ENCODE data around the gene ZNF440. TPM values are rescaled to one million over a fixed set of nuclear protein-coding genes. Genes with fewer than 3 reads are reported as not detected.

ZNF440 gene
- total and polyA plus RNA-seq, 10 of the 15 experiments (the other 5 are each of a cell fraction or from before 2014, with no cell fraction given): 1.3 to 8.9 (median 3.8) TPM

- no peak for TF ChIP-seq PRDM15 (CRISPR knock-in tag; IDR thresholded peaks at IDR 0.05)
- no peak for TF ChIP-seq NR2C2 (IDR thresholded peaks at IDR 0.05; ENCODE audit: borderline replicate concordance, control insufficient read depth, insufficient read length, low read depth)
- TF ChIP-seq PKNOX1 (IDR thresholded peaks at IDR 0.05): no peak
These were observed 18.3 kb downstream of the ZNF440 start (continued) for GRCh38 chr19:11832253-11832912.

- no peak overlapping the region for H3K4me3 ChIP-seq
- no peak overlapping the region for H3K9ac ChIP-seq (ENCODE audit: control insufficient read depth, insufficient read depth, low read length)
- H3K27ac ChIP-seq (ENCODE audit: control insufficient read depth, insufficient read depth): no peak overlapping the region
- peaks cover 1 to 16% of the 10 kb centered on the region in 2 experiments; a peak in 1 of 4 replicates for H3K36me3 ChIP-seq (ENCODE audit: control insufficient read depth in 2 of 2, insufficient read depth in 2 of 2, low read length in 1 of 2)
- ChIA-PET CTCF (no interaction called here), POLR2A (no interaction called here), RAD21 (ENCODE audit: unreplicated experiment) (no interaction called here), SMC1A (ENCODE audit: uncharacterized antibody, unreplicated experiment) (no interaction called here)
- intact Hi-C loops (cut with micrococcal nuclease; ENCODE audit: unreplicated experiment): no loop called here
- ATAC-seq (no peak), FAIRE-seq (no peak), DNase-seq (ENCODE audit: low read depth, low spot score) (no peak)
- no peaks in the 10 kb centered on the region for H4K20me1 ChIP-seq (ENCODE audit: control insufficient read depth, insufficient read depth)
- BruUV-seq (replicated peaks): no TSS peak
- WGBS (ENCODE audit: insufficient coverage, insufficient replicate concordance, low lambda C conversion rate, missing lambda C conversion rate): 93% methylated on average over 2 of the region's 2 CpGs
- H3K79me2 ChIP-seq (ENCODE audit: control insufficient read depth, insufficient read depth, low read length): no peaks in the 10 kb centered on the region
- H3K4me2 ChIP-seq (ENCODE audit: control insufficient read depth, insufficient read depth): no peak overlapping the region
- in situ Hi-C loops (cut with MboI): no loop called here
- H3K9me3 ChIP-seq (replicated peaks; ENCODE audit: control insufficient read depth, insufficient read depth, low read length): peaks cover 35% of the 10 kb centered on the region
- H2AFZ ChIP-seq (ENCODE audit: control insufficient read depth, low read depth, low read length): no peak overlapping the region
- no peaks in the 10 kb centered on the region for H3K4me1 ChIP-seq (ENCODE audit: control insufficient read depth, insufficient read depth, low read length)
- TF ChIP-seq JUND (IDR thresholded peaks at IDR 0.05; ENCODE audit: low read depth, low read length) (no peak), CTCF (IDR thresholded peaks at IDR 0.05 in 2 of 3, conservative IDR thresholded peaks at IDR 0.05 in 1 of 3; ENCODE audit: control insufficient read depth in 2 of 3, extremely low read depth in 1 of 3, insufficient read depth in 1 of 3, low read depth in 3 of 3, low read length in 3 of 3) (no peak), GATAD2B (conservative IDR thresholded peaks at IDR 0.05; ENCODE audit: low read depth) (no peak), BACH1 (IDR thresholded peaks at IDR 0.05; ENCODE audit: borderline replicate concordance) (no peak), HDGF (IDR thresholded peaks at IDR 0.05) (no peak), ZBED1 (IDR thresholded peaks at IDR 0.05; ENCODE audit: borderline replicate concordance) (no peak), RFX5 (IDR thresholded peaks at IDR 0.05; ENCODE audit: low read depth, low read length) (no peak), RUNX3 (IDR thresholded peaks at IDR 0.05; ENCODE audit: low read length) (no peak)
- H3K27me3 ChIP-seq (replicated peaks in 1 of 2; ENCODE audit: control insufficient read depth in 2 of 2, insufficient read depth in 2 of 2, low read length in 1 of 2): no peaks in the 10 kb centered on the region
These were observed 19.5 kb downstream of the ZNF440 start for GRCh38 chr19:11833541-11833940.
